ENCODE data around the gene EIPR1.

DNA sequence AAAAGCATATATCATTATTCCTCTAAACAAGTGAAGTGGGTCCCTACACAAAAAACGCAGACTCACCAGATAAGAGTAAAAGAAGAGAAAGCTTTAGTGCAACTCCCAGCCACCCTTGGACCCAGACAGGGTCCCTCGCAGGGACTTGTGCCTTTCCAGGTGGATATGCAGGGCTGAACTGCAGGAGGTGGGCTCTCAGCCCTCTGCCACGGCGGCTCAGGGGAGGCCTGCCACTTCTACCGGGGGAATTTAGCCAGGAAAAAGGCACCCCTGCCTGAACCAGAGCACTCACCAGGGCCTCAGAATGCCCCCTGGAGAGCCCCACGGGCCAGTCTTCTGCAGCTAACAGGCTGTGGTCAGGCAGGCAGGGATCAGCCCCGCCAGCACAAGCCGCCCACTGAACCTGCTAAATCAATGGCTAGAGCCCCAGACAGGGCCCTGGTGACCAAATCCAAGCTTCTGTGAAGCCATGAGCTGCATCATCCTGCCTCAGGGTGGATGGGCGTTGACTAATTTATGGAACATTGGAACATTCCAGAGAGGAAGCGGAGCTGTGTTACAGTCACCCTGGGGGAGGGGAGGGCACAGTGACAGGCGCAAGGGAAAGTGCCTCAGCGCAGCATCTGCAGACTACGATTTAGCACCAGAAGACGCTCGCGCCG, 209.3 kb downstream of the EIPR1 start:
- no peak for TF ChIP-seq POLR2AphosphoS5 (IDR thresholded peaks at IDR 0.05; ENCODE audit: low read depth, low read length)
- TF ChIP-seq POLR2A (IDR thresholded peaks at IDR 0.05; ENCODE audit: low read depth, low read length) = no peak
